A549 (cell line): ENCODE results near the gene FARP2.

ENCODE experiments used
- CHD2 ChIP-seq: fragments of 150-350 bp; IDR thresholded peaks from 2 replicates; pipeline ENCODE4 v1.6.1; 2014; ENCODE audit warnings: low read length; ENCODE audit not compliant: partially characterized antibody
- CTCF ChIP-seq: fragments of >200 bp; sonication (Bioruptor Twin); formaldehyde crosslinking; IDR thresholded peaks from 3 replicates; pipeline ENCODE4 v1.5.1; 2016
- EP300 ChIP-seq, 2 experiments: fragments of >200 bp; sonication (Bioruptor Twin); formaldehyde crosslinking; IDR thresholded peaks; 2 replicates in 1 of 2; 3 replicates in 1 of 2; pipeline ENCODE4 v1.6.1; 2016 to 2017
- ESRRA ChIP-seq: fragments of 150-350 bp; IDR thresholded peaks from 2 replicates; pipeline ENCODE4 v1.6.1; 2014; ENCODE audit warnings: mild to moderate bottlenecking, low read length, borderline replicate concordance
- HMGXB4 ChIP-seq: fragments of 250-450 bp; sonication (Bioruptor Pico); IDR thresholded peaks from 2 replicates; pipeline ENCODE4 v1.5.0; 2021; ENCODE audit warnings: mild to moderate bottlenecking, moderate library complexity, borderline replicate concordance
- KDM1A ChIP-seq: fragments of 200-600 bp; sonication (generic); IDR thresholded peaks from 2 replicates; pipeline ENCODE4 v1.6.1; 2016; ENCODE audit warnings: low read depth, mild to moderate bottlenecking
- NR3C1 ChIP-seq: fragments of >200 bp; sonication (Bioruptor Twin); formaldehyde crosslinking; IDR thresholded peaks from 3 replicates; pipeline ENCODE4 v1.6.1; 2017
- POLR2A ChIP-seq: IDR thresholded peaks from 2 replicates; pipeline ENCODE4 v1.6.1; 2012; ENCODE audit warnings: mild to moderate bottlenecking, low read length
- POLR2AphosphoS2 ChIP-seq: conservative IDR thresholded peaks from 2 replicates; pipeline ENCODE4 v1.6.1; 2012; ENCODE audit warnings: low read length, improper control_type of control experiment, inconsistent platforms
- RAD21 ChIP-seq, 2 experiments: fragments of >200 bp in 1 of 2; sonication (Bioruptor Twin) in 1 of 2; formaldehyde crosslinking in 1 of 2; IDR thresholded peaks in 1 of 2; conservative IDR thresholded peaks in 1 of 2; 2 replicates in 1 of 2; 3 replicates in 1 of 2; pipeline ENCODE4 v1.6.1; 2012 to 2018; ENCODE audit warnings: inconsistent platforms in 1 of 2
- REST ChIP-seq: fragments of 200-600 bp; sonication (generic); IDR thresholded peaks from 2 replicates; pipeline ENCODE4 v1.6.1; 2016; ENCODE audit warnings: antibody characterized with exemption, mild to moderate bottlenecking, moderate library complexity
- SMC3 ChIP-seq: fragments of >200 bp; sonication (Bioruptor Twin); formaldehyde crosslinking; IDR thresholded peaks from 3 replicates; pipeline ENCODE4 v1.6.1; 2018; ENCODE audit warnings: inconsistent platforms

DNA sequence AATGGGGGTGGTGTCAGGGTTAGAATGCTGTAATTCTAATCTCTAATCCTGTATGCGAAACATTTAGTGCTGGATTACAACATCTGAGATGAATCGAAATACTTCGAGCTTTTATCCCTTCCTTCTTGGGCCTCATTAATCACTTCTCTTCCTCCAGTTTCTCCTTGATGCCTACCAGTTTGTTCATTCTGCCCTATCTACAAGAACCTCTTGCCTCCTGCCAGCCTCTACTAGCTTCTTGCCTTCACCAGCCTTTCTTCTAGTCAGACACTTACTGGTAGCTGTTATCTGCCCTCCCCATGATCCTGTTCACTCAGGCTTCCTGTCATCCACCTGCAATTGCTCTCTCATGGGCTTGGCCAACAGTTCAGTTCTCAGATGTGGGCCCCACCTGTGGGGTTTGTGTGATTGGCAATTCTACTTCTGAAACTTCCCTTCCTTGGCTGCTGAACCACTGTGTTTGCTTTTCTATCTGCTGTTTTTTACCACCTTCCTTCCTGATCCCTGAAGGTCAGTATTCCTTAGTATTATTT, 15.4 kb upstream of the FARP2 start:
- TF ChIP-seq CTCF (no peak), SMC3 (no peak), POLR2A (no peak), EP300 (IDR thresholded peaks at IDR 0.05) (no peak), NR3C1 (no peak), RAD21 (conservative IDR thresholded peaks at IDR 0.05 in 1 of 2, IDR thresholded peaks at IDR 0.05 in 1 of 2) (no peak), CHD2 (no peak), POLR2AphosphoS2 (no peak), REST (no peak), ESRRA (no peak), HMGXB4 (CRISPR knock-in tag) (no peak), KDM1A (no peak)
